Mucosa of descending colon (tissue), 3 donors: Measurements from ENCODE around the gene KRT33A. TPM values are rescaled to one million over a fixed set of nuclear protein-coding genes. Genes with fewer than 3 reads are reported as not detected.

Experiments
- ATAC-seq: fragments of 200-7000 bp; cut with Tn5 transposase; one replicate; pipeline ENCODE4 v1.9.1; 2020; ENCODE audit warnings: mild to moderate bottlenecking, moderate library complexity
- DNase-seq, 3 donors: peaks; one replicate each; pipeline ENCODE4 v3.0.0-alpha.2; 2020
- H3K36me3 ChIP-seq: fragments of 200-600 bp; one replicate; pipeline ENCODE4 v1.8.0; 2021; ENCODE audit warnings: low read depth, mild to moderate bottlenecking
- H3K4me1 ChIP-seq: fragments of 200-600 bp; one replicate; pipeline ENCODE4 v1.8.0; 2021; ENCODE audit warnings: low read depth, mild to moderate bottlenecking
- H3K4me3 ChIP-seq: fragments of 200-600 bp; one replicate; pipeline ENCODE4 v1.8.0; 2021; ENCODE audit warnings: mild to moderate bottlenecking
- H3K9me3 ChIP-seq: fragments of 200-600 bp; one replicate; pipeline ENCODE4 v1.8.0; 2021; ENCODE audit warnings: mild to moderate bottlenecking
- CTCF ChIP-seq: fragments of 200-600 bp; IDR thresholded peaks from one replicate; pipeline ENCODE4 v1.8.0; 2022; ENCODE audit warnings: antibody characterized with exemption, mild to moderate bottlenecking
- intact Hi-C, 2 donors: fragments of 100-400 bp; cut with DNase I in 1 of 2; cut with micrococcal nuclease in 1 of 2; formaldehyde crosslinking; loops; one replicate each; pipeline versions ENCODE4 v1.11.0 to v1.11.1; 2022; cut with DNase I, micrococcal nuclease
- total RNA-seq, 3 donors: library from RNA; stranded (reverse); fragmentation: NEBNext Ultra II Directional in 2 of 3; extraction: Animal tissue kit (Norgen Biotek cat#: 25700) in 2 of 3; gene quantifications; one replicate each; pipeline versions ENCODE4 v1.2.1 to v1.2.4, GENCODE V29; 2021 to 2023
- donor health status: DM: no; HTN: no; CAD: no; lungs with moderate emphysema.
- donor health status: DM: no; HTN: no; CAD: no.
- donor health status: DM: no; HTN: yes; CAD: no.

The KRT33A gene
- total RNA-seq, 3 donors from 2014 or later, result not detected

DNA sequence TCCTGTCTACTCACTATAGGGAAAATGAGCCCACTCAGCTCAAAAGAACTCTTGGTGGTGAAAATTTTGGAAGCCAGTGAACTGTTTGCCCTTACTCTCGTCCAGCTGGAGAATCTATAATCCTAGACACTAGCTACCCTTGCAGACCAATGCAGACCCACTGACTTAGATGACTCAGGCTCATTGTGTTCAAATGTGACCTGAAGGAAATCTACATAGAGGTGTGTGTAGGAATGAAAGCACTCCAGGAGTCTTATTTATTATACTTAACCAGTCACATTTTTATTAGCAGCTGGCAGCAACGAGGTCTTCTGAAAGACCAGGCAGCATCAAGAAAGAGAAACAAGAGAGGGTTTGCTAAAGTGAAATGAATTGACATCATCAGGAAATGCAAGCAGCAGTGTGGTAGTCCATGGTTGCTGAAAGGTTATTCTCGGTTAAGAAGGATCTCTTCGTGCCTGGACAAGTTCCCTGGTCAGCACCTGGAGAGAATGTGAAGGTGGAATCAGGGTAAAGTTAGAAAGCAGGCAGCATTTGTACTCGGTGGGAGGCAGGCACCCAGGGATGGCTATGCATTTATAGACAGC lies 49.3 kb downstream of the KRT33A start:
- DNase-seq, result no peak

GRCh38 chr17:41298458-41299135 lies 52.0 kb downstream of the KRT33A start:
- H3K4me1 ChIP-seq, result no peaks in the 10 kb centered on the region
- intact Hi-C loops, result no loop called here
- no peaks in the 10 kb centered on the region for H3K36me3 ChIP-seq
- DNase-seq (no peak), ATAC-seq (no peak)
- H3K9me3 ChIP-seq, result no peaks in the 10 kb centered on the region
- TF ChIP-seq CTCF, result no peak
- H3K4me3 ChIP-seq, result no peak overlapping the region

More for the DNA sequence above, 49.3 kb downstream of the KRT33A start:
- intact Hi-C loops, result no loop called here
- Histone ChIP-seq H3K4me3 (no peak overlapping the region), H3K36me3 (no peaks in the 10 kb centered on the region), H3K4me1 (no peaks in the 10 kb centered on the region), H3K9me3 (no peaks in the 10 kb centered on the region)
- ATAC-seq, result no peak
- TF ChIP-seq CTCF, result no peak

- no peak overlapping the region for H3K4me3 ChIP-seq
- intact Hi-C loops, result no loop called here
- no peaks in the 10 kb centered on the region for H3K36me3 ChIP-seq
- no peak for TF ChIP-seq CTCF
- ATAC-seq, result no peak
- no peaks in the 10 kb centered on the region for H3K9me3 ChIP-seq
- no peak for DNase-seq
- H3K4me1 ChIP-seq, result no peaks in the 10 kb centered on the region
Observed at GRCh38 chr17:41296846-41297245, 53.8 kb downstream of the KRT33A start.

Other genes with a start within 250 kb of the KRT33A start
- not detected for gene KRTAP4-16, start 248.6 kb downstream of the KRT33A start, total RNA-seq
- not detected for gene KRTAP4-9, start 245.4 kb downstream of the KRT33A start, total RNA-seq
- gene KRTAP4-11, start 232.5 kb downstream of the KRT33A start, total RNA-seq, result not detected
- gene KRTAP4-12, start 226.6 kb downstream of the KRT33A start, total RNA-seq, result not detected
- gene KRTAP4-6, start 210.3 kb downstream of the KRT33A start, total RNA-seq, result not detected
- gene KRTAP4-5, start 201.0 kb downstream of the KRT33A start, total RNA-seq, result not detected
- gene KRTAP4-4, start 190.1 kb downstream of the KRT33A start, total RNA-seq, result not detected
- not detected for gene KRTAP4-3, start 182.6 kb downstream of the KRT33A start, total RNA-seq
- not detected for gene KRTAP4-2, start 172.6 kb downstream of the KRT33A start, total RNA-seq
- gene KRTAP4-1, start 165.9 kb downstream of the KRT33A start, total RNA-seq, result under 1 TPM in 1 of 3 donors, not detected in 2; 0.84 TPM
- not detected for gene KRTAP9-1, start 160.9 kb downstream of the KRT33A start, total RNA-seq
- gene KRTAP9-2, start 124.2 kb downstream of the KRT33A start, total RNA-seq, result not detected
- not detected for gene KRTAP9-3, start 118.4 kb downstream of the KRT33A start, total RNA-seq
- gene KRTAP9-8, start 112.8 kb downstream of the KRT33A start, total RNA-seq, result not detected
- gene KRTAP9-4, start 101.1 kb downstream of the KRT33A start, total RNA-seq, result not detected
- not detected for gene KRTAP9-9, start 95.4 kb downstream of the KRT33A start, total RNA-seq
- gene KRTAP9-6, start 85.5 kb downstream of the KRT33A start, total RNA-seq, result not detected
- not detected for gene KRTAP9-7, start 75.1 kb downstream of the KRT33A start, total RNA-seq
- not detected for gene KRTAP29-1, start 48.0 kb downstream of the KRT33A start, total RNA-seq
- gene KRTAP16-1, start 41.5 kb downstream of the KRT33A start, total RNA-seq, result not detected
- not detected for gene KRTAP17-1, start 35.1 kb downstream of the KRT33A start, total RNA-seq
- gene KRT33B, start 19.0 kb upstream of the KRT33A start, total RNA-seq, result not detected
- not detected for gene KRT34, start 31.5 kb upstream of the KRT33A start, total RNA-seq
- not detected for gene KRT31, start 46.8 kb upstream of the KRT33A start, total RNA-seq
- not detected for gene KRT37, start 73.8 kb upstream of the KRT33A start, total RNA-seq
- gene KRT38, start 90.2 kb upstream of the KRT33A start, total RNA-seq, result not detected
- gene KRT32, start 116.6 kb upstream of the KRT33A start, total RNA-seq, result not detected
- not detected for gene KRT35, start 130.3 kb upstream of the KRT33A start, total RNA-seq
- not detected for gene KRT36, start 139.1 kb upstream of the KRT33A start, total RNA-seq
- gene KRT13, start 154.8 kb upstream of the KRT33A start, total RNA-seq, result 1 to 10 TPM in 1 of 3 donors, not detected in 2; 3.7 TPM
- 10 to 100 TPM in 1 of 3 donors, 1 to 10 TPM in 2; 5.0 to 16.5 (median 5.4) TPM for gene KRT15, start 168.1 kb upstream of the KRT33A start, total RNA-seq
- 1,000 to 10,000 TPM in 2 of 3 donors, 100 to 1,000 TPM in 1; 723 to 2,357 (median 1,709) TPM for gene KRT19, start 177.5 kb upstream of the KRT33A start, total RNA-seq
- not detected for gene KRT9, start 221.2 kb upstream of the KRT33A start, total RNA-seq
- gene KRT14, start 236.1 kb upstream of the KRT33A start, total RNA-seq, result under 1 TPM in 1 of 3 donors, not detected in 2; 0.67 TPM